SK-N-DZ (cell line): Measurements from ENCODE around the gene RSAD1. TPM values are rescaled to one million over a fixed set of nuclear protein-coding genes. Genes with fewer than 3 reads are reported as not detected.
A peak's percentile ranks its signal among the peaks of the same experiment; 100 is the strongest.

Experiments used
- DNase-seq: peaks from one replicate; pipeline ENCODE4 v3.0.0-alpha.2; 2015; ENCODE audit warnings: low spot score
- polyA plus RNA-seq, 2 experiments: library from polyadenylated mRNA; depleted of rRNA; stranded (reverse); fragments of >200 nt; gene quantifications; 2 replicates each; pipeline ENCODE4 v1.2.3, GENCODE V29; 2014

RSAD1 gene
- polyA plus RNA-seq (2014; cell fraction: cytosol; rRNA removed), result 32.0 and 43.5 TPM in 2 replicates
- polyA plus RNA-seq (2014; cell fraction: nucleus; rRNA removed), result 112 and 117 TPM in 2 replicates

GRCh38 chr17:50478391-50479381 lies at the start of gene RSAD1:
Gene RSAD1, plus strand, starts transcription at chr17:50478860. Its CDS starts 25 bp downstream, at chr17:50478885.
- peak; percentile 92 for DNase-seq

GRCh38 chr17:50429793-50430192 lies 48.9 kb upstream of the RSAD1 start:
- DNase-seq, result no peak

GRCh38 chr17:50430821-50431618 lies 47.6 kb upstream of the RSAD1 start:
- DNase-seq, result no peak

- DNase-seq, result no peak
These were observed 46.4 kb upstream of the RSAD1 start for GRCh38 chr17:50432125-50432762.

- no peak for DNase-seq
These were observed 41.3 kb upstream of the RSAD1 start for GRCh38 chr17:50437409-50437808.

- DNase-seq, result no peak
These were observed 39.7 kb upstream of the RSAD1 start for GRCh38 chr17:50439008-50439407.

GRCh38 chr17:50440172-50440837 lies 38.4 kb upstream of the RSAD1 start:
- DNase-seq, result no peak

- no peak for DNase-seq
These were observed 37.5 kb upstream of the RSAD1 start for GRCh38 chr17:50440838-50441829.

GRCh38 chr17:50443505-50443974 lies 35.1 kb upstream of the RSAD1 start:
- DNase-seq, result no peak

- DNase-seq, result no peak
These were observed 33.6 kb upstream of the RSAD1 start for GRCh38 chr17:50444841-50445715.

- DNase-seq, result no peak
These were observed 32.8 kb upstream of the RSAD1 start for GRCh38 chr17:50445730-50446325.

- DNase-seq, result no peak
These were observed 30.6 kb upstream of the RSAD1 start for GRCh38 chr17:50447870-50448595.

GRCh38 chr17:50448643-50449042 lies 30.0 kb upstream of the RSAD1 start:
- no peak for DNase-seq

- no peak for DNase-seq
These were observed 26.6 kb upstream of the RSAD1 start for GRCh38 chr17:50451943-50452629.

GRCh38 chr17:50452630-50453300 lies 25.9 kb upstream of the RSAD1 start:
- DNase-seq, result no peak

GRCh38 chr17:50453901-50454300 lies 24.8 kb upstream of the RSAD1 start:
- no peak for DNase-seq
